Measurements from ENCODE around the gene HEPACAM2.

HEPACAM2 gene

GRCh38 chr7:93226310-93226709, at the start of gene HEPACAM2:
Gene HEPACAM2, minus strand, starts transcription at chr7:93226469.
- in situ Hi-C loops (cut with MboI; ENCODE audit: low sequenced_read_pairs): no loop called here

GRCh38 chr7:93265220-93265619, 39.0 kb upstream of the HEPACAM2 start:
- in situ Hi-C loops (cut with MboI; ENCODE audit: low sequenced_read_pairs): no loop called here

- in situ Hi-C loops (cut with MboI; ENCODE audit: low sequenced_read_pairs): no loop called here
Observed at GRCh38 chr7:93262535-93262934, 36.3 kb upstream of the HEPACAM2 start.

- in situ Hi-C loops (cut with MboI; ENCODE audit: low sequenced_read_pairs): no loop called here
Observed at GRCh38 chr7:93258661-93259060, 32.4 kb upstream of the HEPACAM2 start.

- in situ Hi-C loops (cut with MboI; ENCODE audit: low sequenced_read_pairs): no loop called here
Observed at GRCh38 chr7:93249491-93250148, 23.4 kb upstream of the HEPACAM2 start.

GRCh38 chr7:93245525-93246432, 19.5 kb upstream of the HEPACAM2 start:
- in situ Hi-C loops (cut with MboI; ENCODE audit: low sequenced_read_pairs): no loop called here

- in situ Hi-C loops (cut with MboI; ENCODE audit: low sequenced_read_pairs): no loop called here
Observed at GRCh38 chr7:93242106-93242505, 15.8 kb upstream of the HEPACAM2 start.

- in situ Hi-C loops (cut with MboI; ENCODE audit: low sequenced_read_pairs): no loop called here
Observed at GRCh38 chr7:93239824-93240223, 13.6 kb upstream of the HEPACAM2 start.

- in situ Hi-C loops (cut with MboI; ENCODE audit: low sequenced_read_pairs): no loop called here
Observed at GRCh38 chr7:93238748-93239147, 12.5 kb upstream of the HEPACAM2 start.

GRCh38 chr7:93238131-93238530, 11.9 kb upstream of the HEPACAM2 start:
- in situ Hi-C loops (cut with MboI; ENCODE audit: low sequenced_read_pairs): no loop called here

GRCh38 chr7:93235541-93235940, 9.3 kb upstream of the HEPACAM2 start:
- in situ Hi-C loops (cut with MboI; ENCODE audit: low sequenced_read_pairs): no loop called here

- in situ Hi-C loops (cut with MboI; ENCODE audit: low sequenced_read_pairs): no loop called here
Observed at GRCh38 chr7:93232673-93233018, 6.4 kb upstream of the HEPACAM2 start.

- in situ Hi-C loops (cut with MboI; ENCODE audit: low sequenced_read_pairs): no loop called here
Observed at GRCh38 chr7:93231799-93232672, 5.8 kb upstream of the HEPACAM2 start, which contains the start of gene VPS50. Gene VPS50, plus strand, starts transcription at chr7:93232366. Its CDS starts 102 bp downstream, at chr7:93232468.

GRCh38 chr7:93231259-93231658, 5.0 kb upstream of the HEPACAM2 start:
- in situ Hi-C loops (cut with MboI; ENCODE audit: low sequenced_read_pairs): no loop called here

- in situ Hi-C loops (cut with MboI; ENCODE audit: low sequenced_read_pairs): no loop called here
Observed at GRCh38 chr7:93228302-93228701, 2.0 kb upstream of the HEPACAM2 start.

GRCh38 chr7:93219868-93220267, 6.4 kb downstream of the HEPACAM2 start:
- in situ Hi-C loops (cut with MboI; ENCODE audit: low sequenced_read_pairs): no loop called here

GRCh38 chr7:93218997-93219827, 7.1 kb downstream of the HEPACAM2 start:
- in situ Hi-C loops (cut with MboI; ENCODE audit: low sequenced_read_pairs): no loop called here

- in situ Hi-C loops (cut with MboI; ENCODE audit: low sequenced_read_pairs): no loop called here
Observed at GRCh38 chr7:93212881-93213280, 13.4 kb downstream of the HEPACAM2 start.

- in situ Hi-C loops (cut with MboI; ENCODE audit: low sequenced_read_pairs): no loop called here
Observed at GRCh38 chr7:93211228-93211818, 14.9 kb downstream of the HEPACAM2 start.

- in situ Hi-C loops (cut with MboI; ENCODE audit: low sequenced_read_pairs): no loop called here
Observed at GRCh38 chr7:93205046-93205445, 21.2 kb downstream of the HEPACAM2 start.

All from HL-60/S4 treated with phorbol 12-myristate 13-acetate at 8.2 ng/mL for 4 days and 3 days (cell line).